Gastroesophageal sphincter (tissue), 3 donors: ENCODE data around the gene SDK1.

Experiments
- CTCF ChIP-seq, 4 experiments: fragments of 200-600 bp in 2 of 4; fragments of 450-650 bp in 2 of 4; sonication (generic) in 1 of 4; IDR thresholded peaks; one replicate each; pipeline ENCODE4 v1.5.1; 2017 to 2019; ENCODE audit warnings: antibody characterized with exemption in 4 of 4, mild to moderate bottlenecking in 2 of 4, moderate library complexity in 2 of 4
- POLR2A ChIP-seq, 2 donors: fragments of 450-650 bp; IDR thresholded peaks; one replicate each; pipeline ENCODE4 v1.6.1; 2017; ENCODE audit warnings: antibody characterized with exemption in 2 of 2, mild to moderate bottlenecking in 2 of 2, moderate library complexity in 1 of 2
- POLR2AphosphoS5 ChIP-seq: sonication (generic); formaldehyde crosslinking; IDR thresholded peaks from one replicate; pipeline ENCODE4 v1.6.1; 2017; ENCODE audit warnings: antibody characterized with exemption

DNA sequence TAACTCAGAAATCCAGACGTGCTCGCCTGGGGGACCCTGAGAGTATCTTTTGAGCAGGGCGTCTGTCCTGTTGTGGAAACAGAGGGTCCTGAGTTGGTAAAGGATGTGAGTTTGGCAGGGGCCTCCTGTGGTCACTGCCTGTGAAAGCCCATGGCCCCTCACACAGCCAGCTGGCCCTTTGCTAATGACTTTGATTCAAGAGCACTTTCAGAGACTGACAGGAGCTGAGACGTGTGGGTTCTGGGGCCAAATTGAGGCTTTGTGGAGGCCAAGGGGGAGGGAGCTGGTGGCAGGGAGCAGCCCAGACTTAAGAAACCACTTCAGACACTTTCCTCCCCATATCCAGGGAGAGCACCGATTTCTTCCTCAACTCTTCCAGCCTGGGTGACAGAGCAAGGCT, 921.6 kb downstream of the SDK1 start:
- TF ChIP-seq POLR2A (IDR thresholded peaks at IDR 0.05), result no peak
- TF ChIP-seq CTCF (IDR thresholded peaks at IDR 0.05), result no peak
- TF ChIP-seq POLR2AphosphoS5, result no peak
